ENCODE measurements around the gene TMEM40.
"Not testable (repeated sequence)": the region's sequence is repeated elsewhere in the genome, so short reads cannot be mapped to it uniquely, and the experiment has no call there.

The TMEM40 gene

DNA sequence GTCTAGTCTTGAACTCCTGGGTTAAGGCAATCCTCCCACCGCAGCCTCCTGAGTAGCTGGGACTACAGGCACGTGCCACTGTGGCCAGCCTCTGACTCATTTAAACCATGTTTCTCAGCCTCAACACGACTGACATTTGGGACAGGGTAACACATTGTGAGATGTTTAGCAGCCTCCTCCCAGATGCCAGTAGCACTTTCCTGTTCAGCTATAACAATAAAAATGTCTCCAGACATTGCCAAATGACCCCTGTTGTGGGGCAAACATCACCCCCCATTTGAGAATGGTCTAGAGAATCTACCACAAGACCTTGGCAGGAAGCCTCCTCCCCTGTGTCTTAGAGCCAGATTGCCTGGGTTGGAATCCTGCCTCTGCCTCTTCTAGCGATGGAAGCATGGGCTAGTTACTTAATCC, 8.4 kb downstream of the TMEM40 start:
- DNase-seq (ENCODE audit: low read depth): no peak

DNA sequence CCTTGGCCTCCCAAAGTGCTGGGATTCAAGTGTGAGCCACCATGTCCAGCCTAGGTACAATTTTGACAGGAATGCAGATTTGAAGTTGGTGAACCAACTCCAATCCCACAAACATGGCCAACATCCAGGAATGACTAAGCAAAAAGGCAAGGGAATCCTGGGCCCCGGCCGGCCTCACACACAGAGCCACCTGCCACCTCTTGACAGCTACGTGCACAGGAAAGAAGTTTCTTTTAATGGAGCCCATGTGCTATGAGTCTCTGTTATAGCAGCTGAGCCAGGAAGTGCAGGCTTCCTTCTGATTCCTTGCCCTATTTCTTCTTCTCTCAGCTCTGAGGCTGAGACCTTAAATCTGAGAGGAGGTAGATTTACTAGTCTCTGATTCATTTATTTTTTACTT, 8.8 kb downstream of the TMEM40 start:
- peak; percentile 54 for DNase-seq (ENCODE audit: low read depth)

DNA sequence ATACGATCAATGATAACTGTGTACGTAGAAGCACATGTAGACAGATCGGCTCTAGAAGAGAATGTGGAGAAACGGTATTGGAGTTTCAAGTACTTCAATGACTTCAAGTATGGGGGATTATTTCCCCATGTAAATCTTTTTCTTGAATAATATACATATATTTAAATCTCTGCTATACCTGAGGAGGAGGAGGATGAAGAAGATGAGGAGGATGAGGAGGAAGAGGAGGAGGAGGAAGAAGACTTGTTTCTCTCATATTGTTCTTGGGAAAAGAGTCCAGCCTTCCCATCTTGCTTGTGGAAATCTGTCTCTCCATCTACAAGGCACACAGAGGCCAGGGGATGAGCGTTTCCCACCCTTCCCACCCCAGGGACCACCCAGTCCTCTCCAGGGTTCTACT, 10.6 kb downstream of the TMEM40 start:
- DNase-seq (ENCODE audit: low read depth): no peak

DNA sequence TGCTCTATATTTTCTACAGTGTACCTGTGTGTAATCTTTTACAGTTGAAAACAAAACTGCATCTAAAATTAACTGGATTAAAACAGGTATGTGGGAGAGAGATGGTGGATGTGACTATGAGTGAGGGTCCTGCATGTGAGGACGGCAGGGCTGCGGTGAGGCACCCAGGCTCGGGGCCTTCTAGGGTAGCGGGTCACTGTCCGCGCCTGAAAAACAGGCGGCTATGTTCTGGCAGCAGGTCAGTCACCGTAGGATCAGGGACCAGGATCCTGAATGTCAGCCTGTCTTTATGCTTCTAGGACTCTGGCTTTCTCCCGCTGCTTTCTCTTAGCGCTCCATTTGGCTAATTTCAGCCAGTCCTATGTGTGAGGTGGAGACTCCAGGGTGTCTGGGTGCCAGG, 12.6 kb downstream of the TMEM40 start:
- DNase-seq (ENCODE audit: low read depth): no peak

DNA sequence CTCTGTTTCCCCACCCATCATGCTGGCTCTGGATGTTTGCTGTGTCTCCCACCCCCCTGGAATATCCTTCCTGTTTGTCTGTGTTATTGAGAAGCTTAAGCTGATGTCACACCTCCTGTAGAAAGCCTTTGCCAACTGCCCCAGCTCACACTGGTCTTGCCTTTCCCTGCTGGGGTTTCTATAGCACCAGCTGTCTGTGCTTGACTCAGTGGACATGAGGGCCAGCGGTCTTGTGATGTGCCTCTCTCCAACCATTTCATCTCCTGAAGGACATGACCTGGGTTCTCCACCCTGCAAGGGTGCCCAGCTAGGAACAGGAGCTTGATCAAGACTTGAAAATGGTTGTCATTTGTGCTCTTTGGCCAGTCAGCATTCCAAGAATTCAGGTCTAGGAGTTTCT, 14.7 kb downstream of the TMEM40 start:
- no peak for DNase-seq (ENCODE audit: low read depth)

DNA sequence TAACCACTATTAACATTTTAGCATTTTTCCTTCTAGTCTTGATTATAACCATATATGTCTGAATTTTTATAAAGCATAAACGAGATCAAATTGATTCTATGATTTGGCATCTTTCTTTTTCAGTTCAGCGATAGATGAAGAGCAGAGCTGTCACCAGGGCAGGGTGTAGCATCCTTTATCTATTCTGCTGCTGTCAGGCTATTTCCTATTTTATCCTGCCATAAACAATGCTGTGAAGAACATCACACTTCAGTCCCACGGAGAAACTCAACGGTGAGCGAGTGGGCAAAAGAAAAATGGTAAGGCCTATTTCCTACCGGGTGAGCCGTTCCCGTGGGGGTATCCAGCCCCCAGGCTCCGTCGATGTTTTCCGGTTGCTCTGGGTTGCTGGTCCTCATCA, 15.5 kb downstream of the TMEM40 start:
- DNase-seq (ENCODE audit: low read depth): no peak

DNA sequence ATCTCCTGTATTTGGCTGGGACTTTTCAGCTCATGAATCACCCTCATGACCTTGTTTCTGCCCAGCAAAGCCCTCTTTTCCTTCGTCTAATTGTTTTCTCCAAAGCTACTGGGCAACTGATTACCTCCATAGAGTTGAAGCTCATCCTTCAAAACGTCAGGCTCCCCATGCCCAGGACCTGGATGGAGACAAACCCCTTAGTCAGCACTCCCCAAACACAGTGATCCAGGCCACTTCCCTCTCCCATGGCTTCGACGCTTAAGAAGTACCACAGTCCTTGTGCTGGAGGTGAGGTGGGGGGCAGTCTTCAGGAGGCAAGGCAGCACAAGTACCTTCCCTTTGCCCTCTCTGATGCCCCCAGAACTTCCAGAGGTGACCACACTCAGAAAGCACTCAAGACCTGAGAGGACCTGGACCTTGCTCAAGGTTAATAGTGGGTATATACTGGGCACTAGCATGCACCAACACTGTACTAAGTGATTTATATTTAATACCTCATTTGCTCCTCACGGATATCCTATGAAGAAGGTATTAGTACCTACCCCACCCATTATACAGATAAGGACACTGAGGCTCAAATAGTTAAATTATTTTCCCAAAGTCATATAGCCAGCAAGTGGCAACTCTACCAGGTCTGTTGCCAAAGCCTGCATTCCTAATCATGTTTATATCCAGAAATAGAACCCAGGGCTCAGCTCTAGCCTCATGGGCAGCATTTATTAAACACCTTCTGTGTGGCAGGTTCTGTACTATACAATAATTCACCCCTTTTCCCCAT, 16.5 kb downstream of the TMEM40 start:
- DNase-seq (ENCODE audit: low read depth): no peak

DNA sequence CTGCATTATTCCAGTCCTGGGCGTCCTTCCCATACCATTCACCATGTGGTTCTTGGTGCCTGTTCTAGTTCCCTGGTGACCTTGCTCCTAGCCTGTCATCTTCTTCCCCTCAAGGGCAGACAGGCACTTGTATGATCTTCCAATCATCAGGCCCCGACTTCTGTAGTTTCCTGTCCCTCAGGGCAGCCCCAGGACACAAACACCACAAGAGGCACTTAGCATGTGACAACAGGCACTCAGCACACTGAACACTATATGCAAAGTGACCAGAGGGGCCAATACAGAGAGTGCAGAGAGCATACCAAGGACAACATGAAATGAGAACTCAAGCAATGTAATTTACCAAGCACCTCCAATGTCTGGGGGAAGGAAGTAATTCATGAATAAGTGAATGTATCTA, 17.9 kb downstream of the TMEM40 start:
- no peak for DNase-seq (ENCODE audit: low read depth)

DNA sequence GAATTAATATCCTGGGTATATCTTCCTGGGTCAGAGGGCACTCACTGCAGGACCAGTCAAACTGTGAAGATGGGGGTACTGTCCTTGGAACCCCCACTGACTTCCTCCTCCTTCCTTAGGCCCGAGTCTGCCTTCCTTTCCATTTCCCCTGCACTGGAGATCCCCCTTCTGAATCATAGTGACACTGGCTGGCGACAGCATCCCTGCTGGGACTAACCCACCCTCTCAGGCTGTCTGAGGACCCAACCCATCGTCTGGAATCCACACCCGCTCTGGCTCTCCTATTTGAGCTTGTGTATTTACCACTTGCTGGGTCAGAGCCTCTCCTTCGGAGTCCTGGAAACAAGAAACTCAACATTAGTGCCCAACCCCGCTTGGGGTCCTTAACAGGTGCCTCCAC, 21.2 kb downstream of the TMEM40 start:
- DNase-seq (ENCODE audit: low read depth): no peak

DNA sequence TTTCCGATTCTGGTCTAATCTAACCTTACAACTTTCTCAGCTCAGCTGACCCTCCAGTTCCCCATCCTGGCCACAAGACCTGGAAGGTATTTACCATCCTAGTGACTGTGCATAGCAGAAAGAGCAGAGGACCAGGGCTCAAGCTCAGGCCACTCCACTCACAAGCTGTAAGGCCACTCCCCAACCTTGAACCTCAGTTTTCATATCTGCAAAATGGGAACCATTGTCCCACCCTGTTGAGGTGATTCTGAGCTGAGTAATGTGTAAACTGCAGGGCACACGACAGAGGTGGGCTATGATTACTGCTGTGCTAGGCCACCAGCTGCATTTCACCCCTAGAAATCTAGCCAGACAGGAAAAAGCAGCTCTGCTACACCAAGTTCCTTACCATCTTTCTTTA, 21.7 kb downstream of the TMEM40 start:
- DNase-seq (ENCODE audit: low read depth): no peak

DNA sequence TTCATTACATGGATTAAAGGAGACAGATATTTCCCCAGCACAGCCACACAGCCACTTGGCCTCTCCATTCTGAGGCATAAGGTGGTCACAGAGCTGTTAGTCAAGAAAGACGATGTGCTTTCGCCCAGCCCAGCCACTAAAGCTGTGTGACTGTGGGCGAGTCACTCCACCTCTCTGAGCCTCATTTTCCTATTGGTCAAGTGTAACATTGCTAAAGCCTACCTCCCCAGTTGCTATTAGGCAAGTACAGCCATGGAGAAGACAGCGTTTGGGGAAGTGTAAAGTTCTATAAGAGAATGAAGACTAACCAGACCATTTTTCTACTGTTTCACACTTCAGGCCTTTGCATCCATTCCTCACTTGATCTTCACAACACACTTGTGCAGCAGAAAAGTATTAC, 24.1 kb downstream of the TMEM40 start:
- DNase-seq (ENCODE audit: low read depth): no peak

DNA sequence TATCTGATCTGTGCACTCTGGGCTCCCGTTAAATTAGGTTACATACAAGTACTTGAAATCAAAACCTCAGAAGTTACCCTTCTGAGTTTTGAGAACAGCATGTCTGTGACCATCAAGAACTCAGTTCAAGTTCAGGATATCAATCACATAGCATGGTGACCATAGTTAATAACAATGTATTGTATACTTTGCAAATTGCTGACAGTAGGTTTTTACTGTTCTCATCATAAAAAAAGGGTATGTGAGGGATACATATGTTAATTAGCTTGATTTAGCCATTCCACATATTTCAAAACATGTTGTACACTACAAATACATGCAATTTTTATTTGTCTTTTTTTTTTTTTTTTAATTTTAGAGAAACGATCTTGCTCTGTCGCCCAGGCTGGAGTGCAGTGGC, 25.5 kb downstream of the TMEM40 start:
- no peak for DNase-seq (ENCODE audit: low read depth)

DNA sequence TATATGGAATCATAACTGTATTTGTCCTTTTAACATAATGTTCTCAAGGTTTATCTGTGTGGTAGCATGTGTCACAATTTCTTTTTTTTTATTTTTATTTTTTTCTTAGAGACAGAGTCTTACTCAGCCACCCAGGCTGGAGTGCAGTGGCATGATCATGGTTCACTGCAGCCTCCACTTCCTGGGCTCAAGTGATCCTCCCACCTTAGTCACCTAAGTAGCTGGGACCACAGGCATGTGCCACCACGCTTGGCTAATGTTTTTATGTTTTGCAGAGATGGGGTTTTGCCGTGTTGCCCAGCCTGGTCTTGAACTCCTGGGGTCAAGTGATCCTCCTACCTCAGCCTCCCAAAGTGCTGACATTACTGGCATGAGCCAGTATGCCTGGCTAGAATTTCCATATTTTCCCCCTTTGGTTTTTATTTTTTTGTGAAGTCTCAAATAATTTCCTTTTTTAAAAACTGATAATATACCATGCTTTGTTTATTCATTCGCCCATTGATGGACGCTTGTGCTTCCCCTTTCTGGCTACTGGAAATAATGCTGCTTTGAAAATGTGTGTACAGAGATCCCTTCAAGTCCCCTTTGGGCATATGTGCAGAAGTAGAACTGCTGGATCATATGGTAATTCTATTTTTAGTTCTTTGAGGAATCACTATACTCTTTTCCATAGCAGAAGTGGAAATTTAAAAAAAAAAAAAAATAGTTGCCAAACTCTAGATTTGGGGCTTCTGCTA, 28.4 kb downstream of the TMEM40 start:
- DNase-seq (ENCODE audit: low read depth): no peak

DNA sequence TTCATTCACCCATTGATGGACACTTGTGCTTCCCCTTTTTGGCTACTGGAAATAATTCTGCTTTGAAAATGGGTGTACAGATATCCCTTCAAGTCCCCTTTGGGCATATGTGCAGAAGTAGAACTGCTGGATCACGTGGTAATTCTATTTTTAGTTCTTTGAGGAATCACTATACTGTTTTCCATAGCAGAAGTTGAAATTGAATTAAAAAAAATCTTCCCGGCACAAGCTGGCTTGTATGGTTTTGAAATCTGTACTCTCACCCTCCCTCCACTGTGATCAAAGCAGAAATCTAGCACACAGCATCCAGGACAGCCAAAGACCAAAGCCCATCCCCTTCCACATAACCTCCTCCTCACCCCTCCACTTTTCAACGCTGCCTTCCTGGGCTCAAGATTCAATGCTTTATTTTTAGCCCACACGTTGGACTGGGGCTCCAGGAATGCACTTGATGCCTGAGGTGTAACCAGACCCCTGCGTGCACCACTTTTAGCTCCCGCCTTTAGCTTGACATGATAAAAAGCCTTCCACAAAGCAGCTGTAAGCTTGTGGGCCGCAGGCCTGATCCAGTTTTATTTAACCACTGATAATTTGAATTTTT, 29.9 kb downstream of the TMEM40 start:
- no peak for DNase-seq (ENCODE audit: low read depth)

DNA sequence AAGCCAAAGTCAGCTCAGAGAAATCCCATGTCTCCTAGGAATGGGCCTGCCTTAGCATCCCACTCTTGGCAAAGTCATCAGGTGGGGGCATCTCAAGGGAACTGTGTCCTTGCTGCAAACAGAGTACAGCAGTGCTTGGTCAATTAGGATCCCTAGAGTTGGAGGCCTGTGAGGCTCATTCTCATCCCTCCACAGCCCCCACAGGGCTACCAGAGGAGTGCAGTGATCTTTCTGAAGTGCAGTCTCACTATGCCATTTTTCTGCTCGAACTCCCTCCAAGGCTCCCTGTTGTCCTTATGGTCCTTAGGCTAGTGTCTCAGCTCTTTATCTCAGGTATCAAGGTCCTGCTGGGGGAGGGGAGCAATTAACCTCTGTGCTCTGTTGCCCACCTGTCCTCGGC, 31.1 kb downstream of the TMEM40 start:
- DNase-seq (ENCODE audit: low read depth): no peak

DNA sequence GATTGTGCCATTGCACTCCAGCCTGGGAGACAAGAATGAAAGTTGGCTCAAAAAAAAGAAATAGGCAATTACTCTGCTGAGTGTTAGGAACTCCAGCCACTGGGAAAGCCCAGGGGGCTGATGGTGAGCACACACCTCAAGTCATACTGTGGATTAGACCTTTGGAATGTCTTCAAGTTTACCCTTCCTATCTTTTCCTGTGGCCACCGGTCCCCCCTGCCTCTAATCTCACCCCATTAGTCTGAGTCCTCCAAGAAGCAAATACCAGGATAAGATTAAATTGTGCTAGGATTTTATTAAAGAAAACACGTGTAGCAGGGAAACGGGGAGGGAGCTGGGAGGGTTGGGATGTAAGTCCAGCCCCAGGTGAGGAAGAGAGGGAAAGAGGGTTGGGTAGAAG, 31.6 kb downstream of the TMEM40 start:
- DNase-seq (ENCODE audit: low read depth): no peak

DNA sequence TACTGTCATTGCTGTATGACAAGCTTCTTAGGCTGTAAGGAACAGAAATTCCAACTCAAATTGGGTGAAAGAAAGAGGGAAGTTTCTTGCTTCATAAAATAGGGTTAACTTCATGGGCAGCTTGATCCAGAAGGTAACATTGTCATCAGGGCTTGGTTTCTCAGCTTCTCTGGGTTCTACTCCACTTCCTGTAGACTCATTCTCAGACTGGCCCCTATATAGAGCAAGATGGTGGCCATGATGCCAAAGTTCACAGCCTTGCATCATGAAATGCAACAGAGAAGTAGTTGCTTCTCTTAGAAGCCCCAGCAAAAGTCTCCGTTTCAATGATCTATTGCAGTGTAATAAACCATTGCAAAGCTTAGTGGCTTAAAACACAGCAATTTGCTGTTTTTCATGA, 33.6 kb downstream of the TMEM40 start:
- DNase-seq (ENCODE audit: low read depth): no peak

DNA sequence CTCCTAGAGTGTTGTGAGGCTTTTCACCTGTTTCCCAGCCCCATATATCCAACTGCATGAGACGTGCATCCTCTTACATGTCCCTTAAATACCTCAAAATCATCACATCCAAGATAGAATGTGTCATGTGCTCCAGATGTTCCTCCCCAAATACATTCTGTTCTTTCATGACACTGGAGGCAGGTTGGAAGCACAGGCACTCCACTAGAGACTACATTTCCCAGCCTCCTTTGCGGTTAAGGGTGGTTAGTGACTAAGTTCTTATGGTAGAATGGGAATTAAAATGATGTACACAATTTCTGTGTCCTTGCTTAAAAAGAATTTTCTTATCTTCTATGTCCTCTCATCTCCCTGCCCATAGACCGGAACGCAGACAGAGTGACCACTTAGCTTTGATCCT, 34.3 kb downstream of the TMEM40 start:
- no peak for DNase-seq (ENCODE audit: low read depth)

DNA sequence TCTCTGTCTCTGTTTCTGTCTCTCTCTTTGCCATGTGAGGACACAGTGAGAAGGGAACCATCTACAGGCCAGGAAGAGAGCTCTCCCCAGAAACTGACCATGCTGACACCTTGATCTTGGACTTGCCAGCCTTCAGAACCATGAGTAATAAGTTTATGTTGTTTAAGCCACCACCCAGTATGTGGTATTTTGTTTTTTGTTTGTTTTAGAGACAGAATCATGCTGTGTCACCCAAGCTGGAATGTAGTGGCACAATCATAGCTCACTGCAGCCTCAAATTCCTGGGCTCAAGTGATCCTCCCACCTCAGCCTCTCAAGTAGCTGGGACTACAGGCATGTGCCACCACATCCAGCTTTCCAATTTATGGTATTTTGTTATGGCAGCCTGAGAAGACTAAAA, 35.7 kb downstream of the TMEM40 start:
- not testable (repeated sequence) for DNase-seq (ENCODE audit: low read depth)

DNA sequence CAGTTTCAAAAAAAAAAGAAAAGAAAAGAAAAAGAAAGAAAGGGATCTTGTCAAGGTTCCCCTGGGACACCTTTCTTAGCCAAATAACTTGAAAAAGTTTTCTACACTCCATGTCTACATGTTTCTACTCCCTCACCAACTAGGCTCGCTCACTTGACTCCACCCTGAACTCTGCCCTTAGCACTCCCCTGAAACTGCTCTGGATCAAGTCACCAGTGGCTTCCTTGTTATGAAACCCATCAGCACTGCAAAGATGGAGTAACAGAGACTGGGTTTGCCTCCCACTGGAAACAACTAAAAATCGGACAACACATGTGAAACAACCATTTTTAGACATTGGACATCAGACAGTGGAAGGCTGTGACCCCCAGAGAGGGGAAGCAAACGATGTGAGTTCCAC, 36.8 kb downstream of the TMEM40 start:
- DNase-seq (ENCODE audit: low read depth): no peak

DNA sequence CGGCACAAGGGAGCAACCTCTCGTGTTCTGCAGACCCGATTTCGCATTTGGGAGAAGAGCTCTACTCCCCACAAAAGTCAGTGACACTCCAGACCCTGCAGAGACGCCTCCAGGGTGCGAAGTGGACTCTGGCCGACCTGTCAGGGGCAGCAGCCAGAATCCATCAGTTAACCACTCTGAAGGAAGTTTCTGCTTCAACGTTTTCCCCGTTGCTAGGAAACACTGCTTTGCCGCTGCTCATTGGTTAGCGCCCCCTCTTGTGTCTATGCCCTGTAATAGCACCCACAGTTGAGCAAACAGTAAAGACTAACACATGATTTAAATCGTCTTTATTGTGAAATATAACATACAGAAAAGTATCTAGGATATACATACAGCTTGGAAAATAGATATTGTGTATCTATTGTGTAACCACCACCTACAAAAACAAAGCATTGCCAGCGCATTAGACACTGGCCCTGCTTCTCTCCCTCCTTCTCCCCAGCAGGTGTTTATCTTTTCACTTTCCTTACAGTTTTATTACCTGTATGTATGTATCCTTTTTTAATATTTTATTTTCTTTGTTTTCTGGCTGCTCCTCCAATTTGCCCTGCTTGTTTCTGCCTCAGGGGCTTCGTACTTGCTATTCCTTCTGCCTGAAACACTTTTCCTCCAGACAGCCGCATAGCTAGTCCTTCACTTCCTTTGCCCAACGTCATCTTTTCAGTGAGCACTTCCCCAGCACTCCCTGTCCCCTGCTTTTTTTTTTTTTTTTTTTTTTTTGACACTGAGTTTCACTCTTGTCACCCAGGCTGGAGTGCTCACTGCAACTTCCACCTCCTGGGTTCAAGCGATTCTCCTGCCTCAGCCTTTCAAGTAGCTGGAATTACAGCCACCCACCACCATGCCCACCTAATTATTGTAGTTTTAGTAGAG, 38.8 kb downstream of the TMEM40 start:
- peak; percentile 47 for DNase-seq (ENCODE audit: low read depth)

DNA sequence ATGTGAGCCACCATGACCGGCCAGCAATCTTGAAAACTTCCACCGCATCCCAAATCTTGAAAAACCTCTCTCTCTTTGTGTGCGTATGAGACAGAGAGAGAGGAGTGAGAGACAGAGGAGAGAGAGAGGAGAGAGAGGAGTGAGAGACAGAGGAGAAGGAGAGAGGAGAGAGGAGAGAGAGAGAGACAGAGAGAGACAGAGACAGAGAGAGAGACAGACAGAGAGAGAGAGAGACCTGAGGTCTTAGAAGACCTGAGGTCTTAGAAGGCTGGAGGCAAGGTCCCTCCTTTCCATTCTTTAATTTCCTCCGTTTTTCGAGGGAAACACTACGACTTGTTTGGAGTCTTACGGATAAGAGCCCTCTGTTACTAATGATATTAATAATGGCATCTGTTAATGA, 39.5 kb downstream of the TMEM40 start:
- DNase-seq (ENCODE audit: low read depth): no peak
